Stomach (tissue), 9 donors: ENCODE measurements around the gene IDH3A. TPM values are rescaled to one million over a fixed set of nuclear protein-coding genes. Genes with fewer than 3 reads are reported as not detected.

Experiments used
- DNase-seq, 2 donors: peaks; one replicate each; pipeline versions ENCODE4 v3.0.0 to v3.0.0-alpha.2; 2013 to 2019
- H3K27ac ChIP-seq, 5 donors: fragments of 200-600 bp in 4 of 5; sonication (generic) in 4 of 5; one replicate each; pipeline ENCODE4 v1.5.1; 2013 to 2019; ENCODE audit warnings: mild to moderate bottlenecking in 1 of 5, moderate library complexity in 1 of 5
- H3K27me3 ChIP-seq, 3 donors: fragments of 200-600 bp; sonication (generic); one replicate each; pipeline ENCODE4 v1.5.1; 2017 to 2019; ENCODE audit warnings: mixed run types in 1 of 3
- H3K36me3 ChIP-seq, 4 donors: fragments of 200-600 bp; sonication (generic); 1 replicate in 3 of 4; 2 replicates in 1 of 4; pipeline ENCODE4 v1.5.1; 2016 to 2019
- H3K4me1 ChIP-seq, 4 donors: fragments of 200-600 bp; sonication (generic); one replicate each; pipeline ENCODE4 v1.5.1; 2016 to 2019
- H3K4me3 ChIP-seq, 4 donors: fragments of 200-600 bp; sonication (generic) in 3 of 4; one replicate each; pipeline ENCODE4 v1.5.1; 2016 to 2019; ENCODE audit warnings: mild to moderate bottlenecking in 1 of 4
- H3K9me3 ChIP-seq, 4 donors: fragments of 200-600 bp; sonication (generic); one replicate each; pipeline ENCODE4 v1.5.1; 2016 to 2019
- EP300 ChIP-seq: sonication (generic); formaldehyde crosslinking; IDR thresholded peaks from one replicate; pipeline ENCODE4 v1.6.1; 2017; ENCODE audit warnings: antibody characterized with exemption
- POLR2A ChIP-seq, 4 donors: fragments of 450-650 bp; IDR thresholded peaks; one replicate each; pipeline ENCODE4 v1.6.1; 2016; ENCODE audit warnings: antibody characterized with exemption in 4 of 4, control low read depth in 2 of 4, mild to moderate bottlenecking in 1 of 4, moderate library complexity in 1 of 4
- POLR2AphosphoS5 ChIP-seq, 3 donors: sonication (generic); formaldehyde crosslinking; IDR thresholded peaks; one replicate each; pipeline ENCODE4 v1.6.1; 2016; ENCODE audit warnings: antibody characterized with exemption in 3 of 3
- WGBS, 5 donors: extraction: QIAGEN DNeasy Blood & Tissue Kit in 3 of 5; methylation state at CpG; one replicate each; pipeline versions ENCODE4 v1.1.5 to v1.1.7; 2013 to 2018; 5-methylcytosine and 5-hydroxymethylcytosine counted together
- intact Hi-C: fragments of 100-400 bp; cut with DNase I; formaldehyde crosslinking; loops from one replicate; pipeline ENCODE4 v1.15.1; 2023; ENCODE audit warnings: low total_unique reads
- polyA plus RNA-seq, 3 donors: library from polyadenylated mRNA; stranded (reverse); fragments of 200-250 nt; gene quantifications; one replicate each; pipeline ENCODE4 v1.2.3, GENCODE V29; 2013
- total RNA-seq, 5 donors: library from RNA; depleted of rRNA; stranded (reverse); fragments of >200 nt; gene quantifications; one replicate each; pipeline versions ENCODE4 v1.1.0 to v1.2.3, GENCODE V29; 2014 to 2016
- TF ChIP-seq, protein P1 (sequence below), 7 experiments: fragments of 450-650 bp in 4 of 7; fragments of 200-600 bp in 3 of 7; sonication (generic) in 3 of 7; IDR thresholded peaks; one replicate each; pipeline ENCODE4 v1.5.1; 2016 to 2019; ENCODE audit warnings: antibody characterized with exemption in 7 of 7, control low read depth in 2 of 7, mild to moderate bottlenecking in 1 of 7
- donor health status: healthy with polysubstance abuse.
- donor health status: Bipolar disorder and iron deficiency.
- donor health status: healthy.

Gene IDH3A
- total and polyA plus RNA-seq, 8 donors = 25.5 to 731 (median 49.1) TPM

GRCh38 chr15:78131295-78132061 lies 17.7 kb upstream of the IDH3A start, which contains the start of gene CIB2:
TSS of gene CIB2 (minus strand) at chr15:78131445. CDS start at chr15:78131215, 230 bp downstream.
- Histone ChIP-seq H3K4me3 (peak within 1 kb of the TSS; percentile 65 to 79 (median 72)), H3K36me3 (no peaks in the 10 kb centered on the region), H3K27me3 (no peaks in the 10 kb centered on the region), H3K4me1 (peaks cover 5 to 28% (median 17%) of the 10 kb centered on the region in 4 donors), H3K27ac (peak within 1 kb of the TSS; percentile 74 to 90 (median 88)), H3K9me3 (no peaks in the 10 kb centered on the region)
- DNase-seq = peak; percentile 73 to 94
- TF ChIP-seq, protein P1, sequence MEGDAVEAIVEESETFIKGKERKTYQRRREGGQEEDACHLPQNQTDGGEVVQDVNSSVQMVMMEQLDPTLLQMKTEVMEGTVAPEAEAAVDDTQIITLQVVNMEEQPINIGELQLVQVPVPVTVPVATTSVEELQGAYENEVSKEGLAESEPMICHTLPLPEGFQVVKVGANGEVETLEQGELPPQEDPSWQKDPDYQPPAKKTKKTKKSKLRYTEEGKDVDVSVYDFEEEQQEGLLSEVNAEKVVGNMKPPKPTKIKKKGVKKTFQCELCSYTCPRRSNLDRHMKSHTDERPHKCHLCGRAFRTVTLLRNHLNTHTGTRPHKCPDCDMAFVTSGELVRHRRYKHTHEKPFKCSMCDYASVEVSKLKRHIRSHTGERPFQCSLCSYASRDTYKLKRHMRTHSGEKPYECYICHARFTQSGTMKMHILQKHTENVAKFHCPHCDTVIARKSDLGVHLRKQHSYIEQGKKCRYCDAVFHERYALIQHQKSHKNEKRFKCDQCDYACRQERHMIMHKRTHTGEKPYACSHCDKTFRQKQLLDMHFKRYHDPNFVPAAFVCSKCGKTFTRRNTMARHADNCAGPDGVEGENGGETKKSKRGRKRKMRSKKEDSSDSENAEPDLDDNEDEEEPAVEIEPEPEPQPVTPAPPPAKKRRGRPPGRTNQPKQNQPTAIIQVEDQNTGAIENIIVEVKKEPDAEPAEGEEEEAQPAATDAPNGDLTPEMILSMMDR (IDR thresholded peaks at IDR 0.05) = peak in 4 of 7 experiments; percentile 50 to 92 (median 79)
- TF ChIP-seq POLR2AphosphoS5 (IDR thresholded peaks at IDR 0.05) (peak in 2 of 3 donors; percentile 43 to 53), EP300 (no peak), POLR2A (IDR thresholded peaks at IDR 0.05) (no peak)
- intact Hi-C loops = no loop called here
- WGBS, 5 donors = 0 to 1% (median 0%) methylated on average over 6 to 79 of the region's 79 CpGs

DNA sequence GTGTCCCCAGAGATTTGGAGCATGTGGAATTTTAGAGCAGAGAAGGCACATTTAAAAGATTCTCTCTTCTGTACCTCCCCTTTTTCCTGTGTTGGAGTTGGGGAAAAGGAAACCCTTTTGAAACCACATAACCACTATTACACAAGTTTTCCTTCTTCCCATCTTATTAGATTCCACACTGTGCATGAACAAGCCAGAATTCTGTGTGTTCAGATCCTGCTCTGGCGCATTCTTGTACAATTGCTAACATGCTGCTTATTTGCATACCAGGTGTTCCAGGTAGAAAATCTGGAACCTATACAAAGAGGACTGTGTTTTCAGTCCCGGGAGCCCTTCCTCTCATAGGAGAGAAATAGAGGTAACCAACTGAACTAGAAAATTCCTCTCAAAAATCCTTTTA lies 15.4 kb upstream of the IDH3A start:
- intact Hi-C loops = no loop called here
- H3K4me3 ChIP-seq = no peak overlapping the region
- no peaks in the 10 kb centered on the region for H3K27me3 ChIP-seq
- no peaks in the 10 kb centered on the region for H3K36me3 ChIP-seq
- 38 to 71% (median 60%) methylated on average over 2 of the region's 2 CpGs for WGBS, 5 donors
- no peak for DNase-seq
- H3K27ac ChIP-seq = peak overlapping the region in 1 of 5 donors; percentile 24
- peaks cover 5 to 24% (median 17%) of the 10 kb centered on the region in 4 donors for H3K4me1 ChIP-seq
- TF ChIP-seq, protein P1 (IDR thresholded peaks at IDR 0.05) = no peak
- TF ChIP-seq POLR2A (IDR thresholded peaks at IDR 0.05) = no peak
- TF ChIP-seq EP300 = no peak
- peak in 1 of 3 donors; percentile 15 for TF ChIP-seq POLR2AphosphoS5 (IDR thresholded peaks at IDR 0.05)
- no peaks in the 10 kb centered on the region for H3K9me3 ChIP-seq

DNA sequence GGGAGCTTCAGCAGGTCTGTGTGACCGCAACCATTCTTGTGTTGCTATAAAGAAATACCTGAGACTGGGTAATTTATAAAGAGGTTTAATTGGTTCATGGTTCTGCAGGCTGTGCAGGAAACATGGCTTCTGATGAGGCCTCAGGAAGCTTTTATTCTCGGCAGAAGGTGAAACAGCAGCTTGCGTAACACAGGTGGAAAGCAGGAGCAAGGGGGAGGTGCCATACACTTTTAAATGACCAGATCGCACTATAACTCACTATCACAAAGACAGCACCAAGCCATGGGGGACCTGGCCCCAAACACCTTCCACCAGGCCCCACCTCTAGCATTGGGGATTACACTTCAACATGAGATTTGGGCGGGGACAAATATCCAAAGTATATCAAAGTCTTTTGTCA lies 9.6 kb upstream of the IDH3A start:
- Histone ChIP-seq H3K9me3 (no peaks in the 10 kb centered on the region), H3K4me1 (peaks cover 0 to 7% (median 0%) of the 10 kb centered on the region in 4 donors), H3K4me3 (no peak overlapping the region), H3K36me3 (no peaks in the 10 kb centered on the region), H3K27me3 (no peaks in the 10 kb centered on the region), H3K27ac (no peak overlapping the region)
- DNase-seq = no peak
- 88 to 96% (median 94%) methylated on average over 5 of the region's 5 CpGs for WGBS, 5 donors
- TF ChIP-seq POLR2A (IDR thresholded peaks at IDR 0.05) (no peak), POLR2AphosphoS5 (IDR thresholded peaks at IDR 0.05) (no peak), EP300 (no peak)
- TF ChIP-seq, protein P1 (IDR thresholded peaks at IDR 0.05) = no peak
- intact Hi-C loops = no loop called here

DNA sequence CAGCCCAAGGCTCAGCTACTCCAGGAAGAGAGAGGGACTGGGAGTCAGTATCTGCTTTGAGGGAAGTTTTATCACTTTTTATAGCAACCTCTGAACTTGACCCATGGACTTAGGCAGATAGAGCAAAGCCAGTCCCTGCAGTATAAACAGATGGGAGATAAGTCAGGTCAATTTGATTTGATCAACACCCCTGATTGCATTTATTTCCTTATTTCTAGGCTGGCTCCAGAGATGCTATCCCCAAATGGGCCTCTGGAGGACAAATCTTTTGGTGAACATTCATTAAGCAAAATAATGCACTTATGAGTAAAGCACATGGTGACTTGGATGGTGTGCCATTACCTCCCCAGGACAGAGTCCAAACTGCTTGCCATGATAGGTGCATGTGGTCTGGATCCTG lies 8.9 kb upstream of the IDH3A start:
- intact Hi-C loops = no loop called here
- Histone ChIP-seq H3K4me3 (no peak overlapping the region), H3K27me3 (no peaks in the 10 kb centered on the region), H3K9me3 (no peaks in the 10 kb centered on the region), H3K27ac (no peak overlapping the region), H3K4me1 (peaks cover 0 to 7% (median 0%) of the 10 kb centered on the region in 4 donors), H3K36me3 (no peaks in the 10 kb centered on the region)
- TF ChIP-seq POLR2AphosphoS5 (IDR thresholded peaks at IDR 0.05) (no peak), POLR2A (IDR thresholded peaks at IDR 0.05) (no peak), EP300 (no peak)
- TF ChIP-seq, protein P1 (IDR thresholded peaks at IDR 0.05) = no peak
- DNase-seq = no peak
